HEK293 (cell line): Measurements from ENCODE around the gene RNF222.

Source experiments
- CTCF ChIP-seq: fragments of 450-650 bp; formaldehyde crosslinking; IDR thresholded peaks from 2 replicates; pipeline ENCODE4 v1.5.1; 2016; ENCODE audit warnings: missing biosample characterization, missing genetic modification characterization
- MYNN ChIP-seq: fragments of 450-650 bp; formaldehyde crosslinking; IDR thresholded peaks from 2 replicates; pipeline ENCODE4 v1.5.1; 2016; ENCODE audit warnings: missing biosample characterization, missing genetic modification characterization, borderline replicate concordance
- PATZ1 ChIP-seq: fragments of 450-650 bp; formaldehyde crosslinking; IDR thresholded peaks from 2 replicates; pipeline ENCODE4 v1.5.1; 2016; ENCODE audit warnings: missing biosample characterization, missing genetic modification characterization
- ZBTB49 ChIP-seq: fragments of 450-650 bp; formaldehyde crosslinking; IDR thresholded peaks from 2 replicates; pipeline ENCODE4 v1.5.1; 2016; ENCODE audit warnings: missing biosample characterization, missing genetic modification characterization, low read depth
- ZNF280C ChIP-seq: fragments of 450-650 bp; formaldehyde crosslinking; IDR thresholded peaks from 2 replicates; pipeline ENCODE4 v1.5.1; 2016; ENCODE audit warnings: missing biosample characterization, missing genetic modification characterization
- ZNF610 ChIP-seq: fragments of 450-650 bp; formaldehyde crosslinking; IDR thresholded peaks from 2 replicates; pipeline ENCODE4 v1.5.1; 2016; ENCODE audit warnings: missing biosample characterization, missing genetic modification characterization, borderline replicate concordance

DNA sequence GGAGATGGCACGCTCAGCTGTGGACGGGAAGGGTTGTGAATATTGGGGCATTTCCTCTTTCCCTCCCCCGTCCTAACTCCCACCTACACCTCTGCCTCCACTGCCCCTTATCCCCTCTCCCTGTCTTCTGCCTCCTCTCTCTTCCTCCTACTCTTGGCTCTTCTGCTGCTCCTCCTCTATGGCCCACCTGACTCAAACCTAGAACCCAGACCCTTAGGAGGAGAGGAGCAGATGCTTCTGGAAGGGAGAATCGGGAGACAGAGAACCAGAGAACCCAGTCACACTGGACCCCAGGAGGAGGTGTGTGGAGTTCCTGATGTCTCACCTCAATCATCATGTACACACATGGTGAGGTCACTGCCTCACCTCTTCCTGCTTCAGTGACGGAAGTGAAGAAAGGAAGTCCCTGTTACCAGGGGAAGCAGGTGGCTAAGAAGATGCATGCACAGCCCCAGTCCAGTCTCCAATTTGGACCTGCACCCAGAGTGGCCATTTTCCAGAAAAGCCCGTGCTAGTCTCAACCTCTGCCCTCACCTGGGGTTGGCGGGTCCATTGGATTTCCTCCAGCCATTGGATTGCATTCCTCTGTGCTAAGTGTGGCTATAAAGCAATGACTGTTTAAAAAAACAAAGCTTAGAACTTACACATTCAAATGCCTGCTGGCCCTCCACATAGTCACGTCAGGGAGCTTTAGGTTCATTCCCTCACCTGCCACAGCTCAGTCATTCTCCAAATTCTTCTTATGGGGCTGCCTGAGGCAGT, 4.0 kb downstream of the RNF222 start:
- TF ChIP-seq CTCF (no peak), ZBTB49 (tag by site-specific recombination) (no peak), PATZ1 (tag by site-specific recombination) (no peak), MYNN (tag by site-specific recombination) (no peak), ZNF280C (tag by site-specific recombination) (no peak), ZNF610 (no peak)
